GM12892 (cell line): Measurements from ENCODE around the gene CD96.

Experiments
- POLR2AphosphoS5 ChIP-seq: IDR thresholded peaks from 2 replicates; pipeline ENCODE4 v1.6.1; 2011; ENCODE audit warnings: low read depth, low read length, control low read depth
- TAF1 ChIP-seq: IDR thresholded peaks from 2 replicates; pipeline ENCODE4 v1.6.1; 2011; ENCODE audit warnings: low read depth, mild to moderate bottlenecking, control low read depth, low read length, borderline replicate concordance

GRCh38 chr3:111605493-111605892 is 63.5 kb downstream of the CD96 start:
- no peak for TF ChIP-seq TAF1
- TF ChIP-seq POLR2AphosphoS5, result no peak
